ENCODE data around the gene KRTAP9-2.
"Not testable (repeated sequence)": the region's sequence is repeated elsewhere in the genome, so short reads cannot be mapped to it uniquely, and the experiment has no call there.

Gene KRTAP9-2

DNA sequence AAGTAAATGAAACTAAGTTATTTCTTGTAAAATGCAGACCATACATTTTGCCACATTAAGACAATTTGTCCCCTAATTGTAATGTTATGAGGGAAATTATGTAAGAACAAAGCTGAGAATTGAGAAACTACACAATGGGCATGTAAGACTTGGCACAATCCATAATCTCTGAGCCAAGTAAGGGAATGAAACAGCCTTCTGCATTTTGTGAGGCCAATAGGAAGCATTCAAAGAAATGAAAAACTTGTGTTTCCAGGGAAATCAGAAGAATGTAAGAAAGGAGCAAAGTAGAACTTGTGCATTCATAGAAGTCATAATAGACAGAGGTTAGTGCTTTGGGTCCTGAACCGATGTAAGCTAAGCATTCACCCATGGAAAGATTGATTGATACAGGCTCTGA is 24.8 kb downstream of the KRTAP9-2 start:
- H2AFZ ChIP-seq (ENCODE audit: low read depth), result no peak overlapping the region
- no peaks in the 10 kb centered on the region for H3K27me3 ChIP-seq (ENCODE audit: insufficient read depth, low read depth)
- H3K9ac ChIP-seq, result no peak overlapping the region
- no peaks in the 10 kb centered on the region for H3K36me3 ChIP-seq (ENCODE audit: insufficient read depth)
- no peak overlapping the region for H3K4me3 ChIP-seq (IDR thresholded peaks at IDR 0.05; ENCODE audit: insufficient read depth, low read depth, low read length)
- H3K4me1 ChIP-seq (ENCODE audit: low read depth, poor library complexity, severe bottlenecking), result no peaks in the 10 kb centered on the region
- no peak overlapping the region for H3K4me2 ChIP-seq
- H3K27ac ChIP-seq, result no peak overlapping the region
- H3K79me2 ChIP-seq (ENCODE audit: insufficient read depth, low read depth), result no peaks in the 10 kb centered on the region
- H4K20me1 ChIP-seq (ENCODE audit: insufficient read depth), result no peaks in the 10 kb centered on the region
- TF ChIP-seq, protein P1, sequence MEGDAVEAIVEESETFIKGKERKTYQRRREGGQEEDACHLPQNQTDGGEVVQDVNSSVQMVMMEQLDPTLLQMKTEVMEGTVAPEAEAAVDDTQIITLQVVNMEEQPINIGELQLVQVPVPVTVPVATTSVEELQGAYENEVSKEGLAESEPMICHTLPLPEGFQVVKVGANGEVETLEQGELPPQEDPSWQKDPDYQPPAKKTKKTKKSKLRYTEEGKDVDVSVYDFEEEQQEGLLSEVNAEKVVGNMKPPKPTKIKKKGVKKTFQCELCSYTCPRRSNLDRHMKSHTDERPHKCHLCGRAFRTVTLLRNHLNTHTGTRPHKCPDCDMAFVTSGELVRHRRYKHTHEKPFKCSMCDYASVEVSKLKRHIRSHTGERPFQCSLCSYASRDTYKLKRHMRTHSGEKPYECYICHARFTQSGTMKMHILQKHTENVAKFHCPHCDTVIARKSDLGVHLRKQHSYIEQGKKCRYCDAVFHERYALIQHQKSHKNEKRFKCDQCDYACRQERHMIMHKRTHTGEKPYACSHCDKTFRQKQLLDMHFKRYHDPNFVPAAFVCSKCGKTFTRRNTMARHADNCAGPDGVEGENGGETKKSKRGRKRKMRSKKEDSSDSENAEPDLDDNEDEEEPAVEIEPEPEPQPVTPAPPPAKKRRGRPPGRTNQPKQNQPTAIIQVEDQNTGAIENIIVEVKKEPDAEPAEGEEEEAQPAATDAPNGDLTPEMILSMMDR (conservative IDR thresholded peaks at IDR 0.05; ENCODE audit: low read depth, low read length), result no peak

DNA sequence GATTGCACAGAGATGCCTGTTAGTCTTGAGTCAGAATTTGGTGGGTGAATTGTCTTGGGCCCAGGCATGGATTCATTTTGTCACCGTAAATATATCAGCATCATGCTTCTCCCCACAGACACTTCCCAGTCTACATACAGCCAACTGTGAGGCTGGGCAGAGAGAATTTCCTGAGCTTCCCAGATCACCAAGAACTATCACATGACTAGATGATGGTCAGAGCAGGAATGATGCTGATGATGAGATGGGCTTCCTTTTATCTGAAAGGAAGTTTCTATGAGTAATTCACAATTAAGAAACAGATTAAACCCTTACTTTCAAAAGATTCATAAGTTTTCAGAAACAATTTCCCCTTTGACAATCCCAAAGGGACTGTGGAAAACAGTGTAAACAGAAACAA is 28.4 kb downstream of the KRTAP9-2 start:
- Histone ChIP-seq H3K36me3 (ENCODE audit: insufficient read depth) (no peaks in the 10 kb centered on the region), H3K4me1 (ENCODE audit: low read depth, poor library complexity, severe bottlenecking) (no peaks in the 10 kb centered on the region), H3K4me3 (IDR thresholded peaks at IDR 0.05; ENCODE audit: insufficient read depth, low read depth, low read length) (no peak overlapping the region), H3K4me2 (no peak overlapping the region), H4K20me1 (ENCODE audit: insufficient read depth) (no peaks in the 10 kb centered on the region), H3K9ac (no peak overlapping the region), H3K27me3 (ENCODE audit: insufficient read depth, low read depth) (no peaks in the 10 kb centered on the region), H3K79me2 (ENCODE audit: insufficient read depth, low read depth) (no peaks in the 10 kb centered on the region), H3K27ac (no peak overlapping the region), H2AFZ (ENCODE audit: low read depth) (no peak overlapping the region)
- TF ChIP-seq, protein P1 (conservative IDR thresholded peaks at IDR 0.05; ENCODE audit: low read depth, low read length), result no peak

DNA sequence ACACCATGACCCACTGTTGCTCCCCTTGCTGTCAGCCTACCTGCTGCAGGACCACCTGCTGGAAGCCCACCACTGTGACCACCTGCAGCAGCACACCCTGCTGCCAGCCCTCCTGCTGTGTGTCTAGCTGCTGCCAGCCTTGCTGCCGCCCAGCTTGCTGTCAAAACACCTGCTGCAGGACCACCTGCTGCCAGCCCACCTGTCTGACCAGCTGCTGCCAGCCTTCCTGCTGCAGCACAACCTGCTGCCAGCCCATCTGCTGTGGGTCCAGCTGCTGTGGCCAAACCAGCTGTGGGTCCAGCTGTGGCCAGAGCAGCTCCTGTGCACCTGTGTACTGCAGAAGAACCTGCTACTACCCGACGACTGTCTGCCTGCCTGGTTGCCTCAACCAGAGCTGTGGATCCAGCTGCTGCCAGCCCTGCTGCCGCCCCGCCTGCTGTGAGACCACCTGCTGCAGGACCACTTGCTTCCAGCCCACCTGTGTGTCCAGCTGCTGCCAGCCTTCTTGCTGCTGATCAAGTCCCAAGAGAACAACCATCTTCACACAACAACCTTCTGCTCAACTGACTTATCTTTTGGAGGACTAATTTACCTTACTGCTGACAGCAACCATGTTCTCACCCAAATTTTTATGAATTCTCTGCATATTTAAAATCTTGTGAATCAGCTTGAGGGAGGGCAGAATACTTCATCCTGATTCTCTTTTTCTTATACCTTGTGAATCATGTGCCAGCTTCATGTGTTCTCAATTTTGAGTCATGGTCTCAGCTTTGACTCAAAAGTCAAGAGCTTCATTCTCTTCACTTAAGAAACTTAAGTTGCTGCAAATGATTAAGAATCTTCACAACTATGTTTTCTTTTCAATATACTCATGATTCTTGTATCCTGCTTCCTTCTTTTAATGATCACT is 29.2 kb downstream of the KRTAP9-2 start, which contains the start of gene KRTAP9-9:
KRTAP9-9 (plus strand) TSS at position 4 of the 910 bp plus-strand sequence.
- H3K4me2 ChIP-seq; H3K79me2 ChIP-seq (ENCODE audit: insufficient read depth, low read depth); H2AFZ ChIP-seq (ENCODE audit: low read depth); H3K4me3 ChIP-seq (IDR thresholded peaks at IDR 0.05; ENCODE audit: insufficient read depth, low read depth, low read length); H3K36me3 ChIP-seq (ENCODE audit: insufficient read depth); H3K27me3 ChIP-seq (ENCODE audit: insufficient read depth, low read depth); H3K27ac ChIP-seq; H3K9ac ChIP-seq; H3K4me1 ChIP-seq (ENCODE audit: low read depth, poor library complexity, severe bottlenecking); H4K20me1 ChIP-seq (ENCODE audit: insufficient read depth): not testable (repeated sequence)

DNA sequence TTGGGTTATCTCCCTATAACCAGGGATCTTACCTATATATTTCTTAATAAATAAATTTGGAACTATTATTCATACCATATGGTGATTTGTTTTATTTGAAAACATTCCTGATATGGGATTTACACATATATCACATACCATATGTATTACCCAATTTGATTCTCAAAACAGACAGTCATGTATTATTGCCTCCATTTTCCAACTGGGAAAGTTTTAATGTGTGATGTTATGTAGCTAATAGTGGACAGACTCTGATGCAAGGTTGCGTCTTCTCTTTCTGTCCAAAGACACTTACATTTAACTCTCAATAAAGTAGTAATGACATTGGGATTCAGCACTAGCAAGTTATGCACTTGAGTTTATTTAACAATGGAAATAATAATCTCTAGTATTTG is 29.8 kb downstream of the KRTAP9-2 start:
- Histone ChIP-seq H3K36me3 (ENCODE audit: insufficient read depth) (no peaks in the 10 kb centered on the region), H3K9ac (no peak overlapping the region), H3K4me2 (no peak overlapping the region), H3K79me2 (ENCODE audit: insufficient read depth, low read depth) (no peaks in the 10 kb centered on the region), H3K27ac (no peak overlapping the region), H2AFZ (ENCODE audit: low read depth) (no peak overlapping the region), H3K27me3 (ENCODE audit: insufficient read depth, low read depth) (no peaks in the 10 kb centered on the region), H4K20me1 (ENCODE audit: insufficient read depth) (no peaks in the 10 kb centered on the region), H3K4me3 (IDR thresholded peaks at IDR 0.05; ENCODE audit: insufficient read depth, low read depth, low read length) (no peak overlapping the region), H3K4me1 (ENCODE audit: low read depth, poor library complexity, severe bottlenecking) (no peaks in the 10 kb centered on the region)
- TF ChIP-seq, protein P1 (conservative IDR thresholded peaks at IDR 0.05; ENCODE audit: low read depth, low read length), result no peak

DNA sequence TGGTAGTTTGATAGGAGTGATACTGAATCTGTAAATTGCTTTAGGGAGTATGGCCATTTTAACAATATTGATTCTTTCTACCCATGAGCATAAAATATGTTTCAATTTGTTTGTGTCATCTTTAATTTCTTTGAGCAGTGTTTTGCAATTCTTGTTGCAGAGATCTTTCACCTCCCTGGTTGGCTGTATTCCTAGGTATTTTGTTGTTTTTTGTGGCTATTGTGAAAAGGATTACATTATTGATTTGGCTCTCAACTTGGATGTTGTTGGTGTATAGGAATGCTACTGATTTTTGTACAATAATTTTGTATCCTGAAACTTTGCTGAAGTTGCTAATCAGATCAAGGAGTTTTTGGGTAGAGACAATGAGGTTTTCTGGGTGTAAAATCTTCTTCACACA is 32.0 kb downstream of the KRTAP9-2 start:
- Histone ChIP-seq H3K27ac (no peak overlapping the region), H2AFZ (ENCODE audit: low read depth) (no peak overlapping the region), H3K79me2 (ENCODE audit: insufficient read depth, low read depth) (no peaks in the 10 kb centered on the region), H3K4me3 (IDR thresholded peaks at IDR 0.05; ENCODE audit: insufficient read depth, low read depth, low read length) (no peak overlapping the region), H4K20me1 (ENCODE audit: insufficient read depth) (no peaks in the 10 kb centered on the region), H3K27me3 (ENCODE audit: insufficient read depth, low read depth) (no peaks in the 10 kb centered on the region), H3K4me1 (ENCODE audit: low read depth, poor library complexity, severe bottlenecking) (no peaks in the 10 kb centered on the region), H3K9ac (no peak overlapping the region), H3K4me2 (no peak overlapping the region), H3K36me3 (ENCODE audit: insufficient read depth) (no peaks in the 10 kb centered on the region)
- TF ChIP-seq, protein P1 (conservative IDR thresholded peaks at IDR 0.05; ENCODE audit: low read depth, low read length), result no peak
